CD14-positive monocyte (primary cell): ENCODE measurements around the gene TMEM167B. TPM values are rescaled to one million over a fixed set of nuclear protein-coding genes. Genes with fewer than 3 reads are reported as not detected.

Experiments
- DNase-seq, 3 donors: peaks; one replicate each; pipeline ENCODE4 v3.0.0-alpha.2; 2011 to 2022
- H2AFZ ChIP-seq: 2 replicates; pipeline ENCODE4 v1.6.0; 2012; ENCODE audit warnings: mild to moderate bottlenecking, low read depth, low read length, inconsistent platforms; ENCODE audit not compliant: insufficient read depth, poor library complexity, severe bottlenecking
- H3K27ac ChIP-seq, 2 donors: 1 replicate in 1 of 2; 2 replicates in 1 of 2; pipeline ENCODE4 v1.5.1; 2012 to 2013; ENCODE audit warnings: low read length in 2 of 2, control low read depth in 1 of 2, inconsistent platforms in 1 of 2, low read depth in 1 of 2, mild to moderate bottlenecking in 1 of 2
- H3K27me3 ChIP-seq, 2 donors: one replicate each; pipeline versions ENCODE4 v1.6.0 to v1.6.1; 2011 to 2013; ENCODE audit warnings: low read length in 2 of 2; ENCODE audit not compliant: control insufficient read depth in 2 of 2, insufficient read depth in 2 of 2
- H3K36me3 ChIP-seq, 2 donors: replicated peaks in 1 of 2; 1 replicate in 1 of 2; 2 replicates in 1 of 2; pipeline versions ENCODE4 v1.5.1 to v1.6.1; 2012 to 2013; ENCODE audit warnings: low read length in 2 of 2, control low read depth in 1 of 2, inconsistent platforms in 1 of 2, mild to moderate bottlenecking in 1 of 2; ENCODE audit not compliant: insufficient read depth in 2 of 2, control insufficient read depth in 1 of 2
- H3K4me1 ChIP-seq, 2 donors: 1 replicate in 1 of 2; 2 replicates in 1 of 2; pipeline versions ENCODE4 v1.5.1 to v1.6.1; 2012 to 2013; ENCODE audit warnings: low read length in 2 of 2, control low read depth in 1 of 2, inconsistent platforms in 1 of 2, mild to moderate bottlenecking in 1 of 2, moderate library complexity in 1 of 2; ENCODE audit not compliant: insufficient read depth in 2 of 2, control insufficient read depth in 1 of 2
- H3K4me2 ChIP-seq: replicated peaks from 2 replicates; pipeline ENCODE3; 2012; ENCODE audit warnings: low read length, moderate library complexity, mild to moderate bottlenecking; ENCODE audit not compliant: poor library complexity, severe bottlenecking; ENCODE audit errors: extremely low read depth
- H3K4me3 ChIP-seq, 3 experiments: fragments of 200-600 bp in 1 of 3; sonication (generic) in 1 of 3; replicated peaks in 1 of 3; 1 replicate in 2 of 3; 2 replicates in 1 of 3; pipeline ENCODE4 v1.5.1; 2011 to 2013; ENCODE audit warnings: low read length in 3 of 3, mild to moderate bottlenecking in 3 of 3, control low read depth in 2 of 3, low read depth in 2 of 3, inconsistent platforms in 1 of 3, moderate library complexity in 1 of 3
- H3K79me2 ChIP-seq: 2 replicates; pipeline ENCODE4 v1.6.0; 2012; ENCODE audit warnings: mild to moderate bottlenecking, control low read depth, inconsistent platforms, low read length, moderate library complexity; ENCODE audit not compliant: insufficient read depth
- H3K9ac ChIP-seq: 2 replicates; pipeline ENCODE4 v1.6.0; 2017; ENCODE audit warnings: low read length, mild to moderate bottlenecking; ENCODE audit not compliant: insufficient read depth, poor library complexity, severe bottlenecking
- H3K9me3 ChIP-seq, 2 donors: replicated peaks in 1 of 2; 1 replicate in 1 of 2; 2 replicates in 1 of 2; pipeline versions ENCODE4 v1.5.1 to v1.6.1; 2012 to 2013; ENCODE audit warnings: low read length in 2 of 2, control low read depth in 1 of 2; ENCODE audit not compliant: control insufficient read depth in 1 of 2, insufficient read depth in 1 of 2
- H4K20me1 ChIP-seq: 2 replicates; pipeline ENCODE4 v1.6.0; 2012; ENCODE audit warnings: mild to moderate bottlenecking, low read length, control low read depth, moderate library complexity; ENCODE audit not compliant: insufficient read depth
- H3K27ac Mint-ChIP-seq, 7 donors: one replicate each; pipeline ENCODE4 v1.8.0; 2020; ENCODE audit warnings: mild to moderate bottlenecking in 7 of 7, mixed read lengths in 7 of 7, moderate library complexity in 6 of 7, inconsistent platforms in 2 of 7
- H3K27me3 Mint-ChIP-seq, 3 donors: one replicate each; pipeline ENCODE4 v1.8.0; 2021 to 2022; ENCODE audit warnings: low read depth in 3 of 3, mild to moderate bottlenecking in 3 of 3, mixed read lengths in 3 of 3, moderate library complexity in 3 of 3, inconsistent platforms in 1 of 3
- H3K36me3 Mint-ChIP-seq, 2 donors: one replicate each; pipeline ENCODE4 v1.8.0; 2020; ENCODE audit warnings: mixed read lengths in 2 of 2, inconsistent platforms in 1 of 2, mild to moderate bottlenecking in 1 of 2
- H3K4me1 Mint-ChIP-seq: one replicate; pipeline ENCODE4 v1.8.0; 2020; ENCODE audit warnings: mild to moderate bottlenecking, mixed read lengths
- H3K4me3 Mint-ChIP-seq, 2 donors: one replicate each; pipeline ENCODE4 v1.8.0; 2020; ENCODE audit warnings: mild to moderate bottlenecking in 2 of 2, mixed read lengths in 2 of 2, moderate library complexity in 1 of 2
- H3K9me3 Mint-ChIP-seq, 7 donors: one replicate each; pipeline ENCODE4 v1.8.0; 2020 to 2022; ENCODE audit warnings: mixed read lengths in 7 of 7, mild to moderate bottlenecking in 6 of 7, moderate library complexity in 6 of 7, inconsistent platforms in 2 of 7
- CTCF ChIP-seq: fragments of 200-600 bp; IDR thresholded peaks from one replicate; pipeline ENCODE4 v1.8.0; 2022; ENCODE audit warnings: antibody characterized with exemption, mild to moderate bottlenecking
- WGBS: methylation state at CpG from one replicate; pipeline ENCODE4 v1.1.5; 2013; ENCODE audit warnings: missing lambda C conversion rate; ENCODE audit not compliant: insufficient coverage; 5-methylcytosine and 5-hydroxymethylcytosine counted together
- intact Hi-C, 2 donors: fragments of 100-400 bp; cut with micrococcal nuclease; formaldehyde crosslinking; loops; one replicate each; pipeline versions ENCODE4 v1.15.0 to v1.15.1; 2023
- polyA plus RNA-seq, 3 donors: library from polyadenylated mRNA; depleted of rRNA in 1 of 3; unstranded in 2 of 3; stranded (reverse) in 1 of 3; fragments of 300-500 nt in 2 of 3; fragments of >200 nt in 1 of 3; fragmentation: Illumina TruSeq in 2 of 3; gene quantifications; 1 replicate in 2 of 3; 2 replicates in 1 of 3; pipeline ENCODE4 v1.2.3, GENCODE V29; 2012 to 2021

The TMEM167B gene
- polyA plus RNA-seq, 3 donors, result 39.2 to 50.8 (median 43.3) TPM

- Histone ChIP-seq H2AFZ (no peak overlapping the region), H3K4me3 (no peak overlapping the region), H3K27ac (no peak overlapping the region), H3K27me3 (peaks cover 0 to 2% of the 10 kb centered on the region in 2 donors), H4K20me1 (no peaks in the 10 kb centered on the region), H3K4me1 (peaks cover 17 to 26% of the 10 kb centered on the region in 2 donors), H3K9ac (no peak overlapping the region), H3K9me3 (no peaks in the 10 kb centered on the region), H3K79me2 (peaks cover 20% of the 10 kb centered on the region), H3K36me3 (no peaks in the 10 kb centered on the region), H3K4me2 (no peak overlapping the region)
- peaks cover 0 to 3% (median 0%) of the 10 kb centered on the region in 7 donors for H3K9me3 Mint-ChIP-seq
- intact Hi-C loops, result no loop called here
- peak; percentile 34 to 77 (median 62) for DNase-seq
- no peak overlapping the region for H3K4me3 Mint-ChIP-seq
- TF ChIP-seq CTCF, result no peak
- 98% methylated on average over 16 of the region's 20 CpGs for WGBS
- H3K4me1 Mint-ChIP-seq, result peaks cover 22% of the 10 kb centered on the region
- peaks cover 0 to 3% of the 10 kb centered on the region in 2 donors for H3K36me3 Mint-ChIP-seq
- H3K27ac Mint-ChIP-seq, result peak overlapping the region in 1 of 7 donors; percentile 37
- H3K27me3 Mint-ChIP-seq, result peaks cover 5 to 11% (median 8%) of the 10 kb centered on the region in 3 donors
Measured at GRCh38 chr1:109104364-109105151, 14.0 kb downstream of the TMEM167B start.

- H3K9ac ChIP-seq, result no peak overlapping the region
- DNase-seq, result no peak
- peaks cover 0 to 2% of the 10 kb centered on the region in 2 donors for H3K27me3 ChIP-seq
- no peak overlapping the region for H3K4me3 Mint-ChIP-seq
- no peak overlapping the region for H3K27ac Mint-ChIP-seq
- peaks cover 5 to 13% (median 11%) of the 10 kb centered on the region in 3 donors for H3K27me3 Mint-ChIP-seq
- H3K9me3 Mint-ChIP-seq, result peaks cover 0 to 3% (median 0%) of the 10 kb centered on the region in 7 donors
- H2AFZ ChIP-seq, result no peak overlapping the region
- H3K9me3 ChIP-seq, result no peaks in the 10 kb centered on the region
- peaks cover 23% of the 10 kb centered on the region for H3K4me1 Mint-ChIP-seq
- intact Hi-C loops, result no loop called here
- WGBS, result 80% methylated on average over 1 of the region's 4 CpGs
- no peak for TF ChIP-seq CTCF
- H4K20me1 ChIP-seq, result no peaks in the 10 kb centered on the region
- peaks cover 3 to 5% of the 10 kb centered on the region in 2 donors for H3K36me3 Mint-ChIP-seq
- H3K4me3 ChIP-seq, result no peak overlapping the region
- no peaks in the 10 kb centered on the region for H3K36me3 ChIP-seq
- peaks cover 8% of the 10 kb centered on the region for H3K79me2 ChIP-seq
- H3K27ac ChIP-seq, result no peak overlapping the region
- peaks cover 13 to 15% of the 10 kb centered on the region in 2 donors for H3K4me1 ChIP-seq
- H3K4me2 ChIP-seq, result no peak overlapping the region
Measured at GRCh38 chr1:109105881-109106280, 15.3 kb downstream of the TMEM167B start.
